Nephron (organoid): ENCODE data around the gene BPIFA1.
A peak's percentile ranks its signal among the peaks of the same experiment; 100 is the strongest.

Source experiments
- H3K27ac Mint-ChIP-seq, 3 experiments: 2 replicates each; pipeline ENCODE4 v1.8.0; 2020; ENCODE audit warnings: mixed read lengths in 3 of 3, mild to moderate bottlenecking in 2 of 3, moderate library complexity in 1 of 3
- H3K27me3 Mint-ChIP-seq: 2 replicates; pipeline ENCODE4 v1.8.0; 2021; ENCODE audit warnings: low read depth, mild to moderate bottlenecking, moderate library complexity, mixed read lengths
- H3K36me3 Mint-ChIP-seq: 2 replicates; pipeline ENCODE4 v1.8.0; 2020; ENCODE audit warnings: low read depth, mixed read lengths
- H3K4me1 Mint-ChIP-seq: 2 replicates; pipeline ENCODE4 v1.8.0; 2020; ENCODE audit warnings: mixed read lengths
- H3K4me3 Mint-ChIP-seq, 3 experiments: 2 replicates each; pipeline ENCODE4 v1.8.0; 2020; ENCODE audit warnings: mild to moderate bottlenecking in 3 of 3, mixed read lengths in 3 of 3, moderate library complexity in 2 of 3
- H3K9me3 Mint-ChIP-seq: 2 replicates; pipeline ENCODE4 v1.8.0; 2020; ENCODE audit warnings: mixed read lengths
- CTCF ChIP-seq, 3 experiments: fragments of 200-600 bp; sonication (generic); IDR thresholded peaks; one replicate each; pipeline ENCODE4 v1.5.0; 2021; ENCODE audit warnings: antibody characterized with exemption in 3 of 3; ENCODE audit not compliant: unreplicated experiment in 3 of 3

BPIFA1 gene

GRCh38 chr20:33242319-33243100, 6.7 kb downstream of the BPIFA1 start:
- no peak for TF ChIP-seq CTCF (IDR thresholded peaks at IDR 0.05; ENCODE audit: unreplicated experiment in 3 of 3)
- H3K4me3 Mint-ChIP-seq: peak overlapping the region in 1 of 3 experiments; percentile 3
- H3K36me3 Mint-ChIP-seq: no peaks in the 10 kb centered on the region
- no peak overlapping the region for H3K27ac Mint-ChIP-seq
- no peaks in the 10 kb centered on the region for H3K9me3 Mint-ChIP-seq
- H3K4me1 Mint-ChIP-seq: no peaks in the 10 kb centered on the region
- H3K27me3 Mint-ChIP-seq: peaks cover 23% of the 10 kb centered on the region

- peaks cover 18% of the 10 kb centered on the region for H3K27me3 Mint-ChIP-seq
- TF ChIP-seq CTCF (IDR thresholded peaks at IDR 0.05; ENCODE audit: unreplicated experiment in 3 of 3): no peak
Measured at GRCh38 chr20:33246077-33246476, 10.3 kb downstream of the BPIFA1 start.

GRCh38 chr20:33249456-33249855, 13.7 kb downstream of the BPIFA1 start:
- Mint-ChIP-seq H3K27me3 (peaks cover 13% of the 10 kb centered on the region), H3K9me3 (peaks cover 4% of the 10 kb centered on the region), H3K36me3 (no peaks in the 10 kb centered on the region), H3K4me3 (no peak overlapping the region), H3K4me1 (no peaks in the 10 kb centered on the region), H3K27ac (no peak overlapping the region)
- TF ChIP-seq CTCF (IDR thresholded peaks at IDR 0.05; ENCODE audit: unreplicated experiment in 3 of 3): no peak

More at GRCh38 chr20:33246077-33246476, 10.3 kb downstream of the BPIFA1 start:
- H3K9me3 Mint-ChIP-seq: no peaks in the 10 kb centered on the region
- H3K27ac Mint-ChIP-seq: no peak overlapping the region
- no peaks in the 10 kb centered on the region for H3K4me1 Mint-ChIP-seq
- no peaks in the 10 kb centered on the region for H3K36me3 Mint-ChIP-seq
- H3K4me3 Mint-ChIP-seq: no peak overlapping the region

- Mint-ChIP-seq H3K27ac (no peak overlapping the region), H3K4me3 (no peak overlapping the region), H3K9me3 (peaks cover 10% of the 10 kb centered on the region), H3K4me1 (no peaks in the 10 kb centered on the region), H3K27me3 (peaks cover 17% of the 10 kb centered on the region), H3K36me3 (no peaks in the 10 kb centered on the region)
- no peak for TF ChIP-seq CTCF (IDR thresholded peaks at IDR 0.05; ENCODE audit: unreplicated experiment in 3 of 3)
Measured at GRCh38 chr20:33250666-33251065, 14.9 kb downstream of the BPIFA1 start.

GRCh38 chr20:33251496-33251895, 15.7 kb downstream of the BPIFA1 start:
- H3K4me3 Mint-ChIP-seq: no peak overlapping the region

More at GRCh38 chr20:33251496-33251895, 15.7 kb downstream of the BPIFA1 start:
- no peak for TF ChIP-seq CTCF (IDR thresholded peaks at IDR 0.05; ENCODE audit: unreplicated experiment in 3 of 3)
- Mint-ChIP-seq H3K9me3 (peaks cover 10% of the 10 kb centered on the region), H3K4me1 (no peaks in the 10 kb centered on the region), H3K36me3 (no peaks in the 10 kb centered on the region), H3K27me3 (peaks cover 14% of the 10 kb centered on the region), H3K27ac (no peak overlapping the region)
